Fibroblast of peridontal ligament (primary cell): Measurements from ENCODE around the gene BRCA2.

Experiments used
- DNase-seq: peaks from one replicate; pipeline ENCODE4 v3.0.0-alpha.2; 2010; ENCODE audit errors: extremely low read depth

BRCA2 gene, protein sequence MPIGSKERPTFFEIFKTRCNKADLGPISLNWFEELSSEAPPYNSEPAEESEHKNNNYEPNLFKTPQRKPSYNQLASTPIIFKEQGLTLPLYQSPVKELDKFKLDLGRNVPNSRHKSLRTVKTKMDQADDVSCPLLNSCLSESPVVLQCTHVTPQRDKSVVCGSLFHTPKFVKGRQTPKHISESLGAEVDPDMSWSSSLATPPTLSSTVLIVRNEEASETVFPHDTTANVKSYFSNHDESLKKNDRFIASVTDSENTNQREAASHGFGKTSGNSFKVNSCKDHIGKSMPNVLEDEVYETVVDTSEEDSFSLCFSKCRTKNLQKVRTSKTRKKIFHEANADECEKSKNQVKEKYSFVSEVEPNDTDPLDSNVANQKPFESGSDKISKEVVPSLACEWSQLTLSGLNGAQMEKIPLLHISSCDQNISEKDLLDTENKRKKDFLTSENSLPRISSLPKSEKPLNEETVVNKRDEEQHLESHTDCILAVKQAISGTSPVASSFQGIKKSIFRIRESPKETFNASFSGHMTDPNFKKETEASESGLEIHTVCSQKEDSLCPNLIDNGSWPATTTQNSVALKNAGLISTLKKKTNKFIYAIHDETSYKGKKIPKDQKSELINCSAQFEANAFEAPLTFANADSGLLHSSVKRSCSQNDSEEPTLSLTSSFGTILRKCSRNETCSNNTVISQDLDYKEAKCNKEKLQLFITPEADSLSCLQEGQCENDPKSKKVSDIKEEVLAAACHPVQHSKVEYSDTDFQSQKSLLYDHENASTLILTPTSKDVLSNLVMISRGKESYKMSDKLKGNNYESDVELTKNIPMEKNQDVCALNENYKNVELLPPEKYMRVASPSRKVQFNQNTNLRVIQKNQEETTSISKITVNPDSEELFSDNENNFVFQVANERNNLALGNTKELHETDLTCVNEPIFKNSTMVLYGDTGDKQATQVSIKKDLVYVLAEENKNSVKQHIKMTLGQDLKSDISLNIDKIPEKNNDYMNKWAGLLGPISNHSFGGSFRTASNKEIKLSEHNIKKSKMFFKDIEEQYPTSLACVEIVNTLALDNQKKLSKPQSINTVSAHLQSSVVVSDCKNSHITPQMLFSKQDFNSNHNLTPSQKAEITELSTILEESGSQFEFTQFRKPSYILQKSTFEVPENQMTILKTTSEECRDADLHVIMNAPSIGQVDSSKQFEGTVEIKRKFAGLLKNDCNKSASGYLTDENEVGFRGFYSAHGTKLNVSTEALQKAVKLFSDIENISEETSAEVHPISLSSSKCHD (N-terminal part only)

DNA sequence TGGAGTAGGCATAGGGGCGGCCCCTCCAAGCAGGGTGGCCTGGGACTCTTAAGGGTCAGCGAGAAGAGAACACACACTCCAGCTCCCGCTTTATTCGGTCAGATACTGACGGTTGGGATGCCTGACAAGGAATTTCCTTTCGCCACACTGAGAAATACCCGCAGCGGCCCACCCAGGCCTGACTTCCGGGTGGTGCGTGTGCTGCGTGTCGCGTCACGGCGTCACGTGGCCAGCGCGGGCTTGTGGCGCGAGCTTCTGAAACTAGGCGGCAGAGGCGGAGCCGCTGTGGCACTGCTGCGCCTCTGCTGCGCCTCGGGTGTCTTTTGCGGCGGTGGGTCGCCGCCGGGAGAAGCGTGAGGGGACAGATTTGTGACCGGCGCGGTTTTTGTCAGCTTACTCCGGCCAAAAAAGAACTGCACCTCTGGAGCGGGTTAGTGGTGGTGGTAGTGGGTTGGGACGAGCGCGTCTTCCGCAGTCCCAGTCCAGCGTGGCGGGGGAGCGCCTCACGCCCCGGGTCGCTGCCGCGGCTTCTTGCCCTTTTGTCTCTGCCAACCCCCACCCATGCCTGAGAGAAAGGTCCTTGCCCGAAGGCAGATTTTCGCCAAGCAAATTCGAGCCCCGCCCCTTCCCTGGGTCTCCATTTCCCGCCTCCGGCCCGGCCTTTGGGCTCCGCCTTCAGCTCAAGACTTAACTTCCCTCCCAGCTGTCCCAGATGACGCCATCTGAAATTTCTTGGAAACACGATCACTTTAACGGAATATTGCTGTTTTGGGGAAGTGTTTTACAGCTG, at the start of gene BRCA2, which contains the start of gene ZAR1L:
TSS of gene BRCA2 (plus strand) at position 271 of the 790 bp plus-strand sequence. CDS start 953 bp downstream, outside the sequence.
TSS of gene ZAR1L (minus strand) at position 126 of the 790 bp plus-strand sequence. CDS start 3,438 bp downstream, outside the sequence.
- peak; percentile 94 for DNase-seq

DNA sequence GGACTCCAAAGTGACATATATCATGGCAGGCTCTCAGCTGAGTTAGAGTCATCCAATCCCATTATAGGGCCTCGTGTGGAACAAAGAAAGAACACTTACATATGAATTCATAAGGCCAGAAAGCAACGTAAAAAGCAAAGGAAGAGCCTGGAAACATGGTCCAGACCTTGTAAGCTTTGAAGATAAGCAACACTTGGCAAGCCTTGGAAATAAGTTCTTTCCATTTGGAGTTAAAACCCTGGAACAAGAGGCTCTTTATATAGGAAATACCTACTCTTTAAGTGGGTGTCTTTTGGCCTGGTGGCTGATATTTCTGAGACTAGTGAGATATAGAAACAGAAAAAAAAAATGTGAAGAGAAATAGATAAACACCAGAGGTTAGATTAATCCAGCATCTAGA, 49.6 kb upstream of the BRCA2 start:
- DNase-seq = no peak

DNA sequence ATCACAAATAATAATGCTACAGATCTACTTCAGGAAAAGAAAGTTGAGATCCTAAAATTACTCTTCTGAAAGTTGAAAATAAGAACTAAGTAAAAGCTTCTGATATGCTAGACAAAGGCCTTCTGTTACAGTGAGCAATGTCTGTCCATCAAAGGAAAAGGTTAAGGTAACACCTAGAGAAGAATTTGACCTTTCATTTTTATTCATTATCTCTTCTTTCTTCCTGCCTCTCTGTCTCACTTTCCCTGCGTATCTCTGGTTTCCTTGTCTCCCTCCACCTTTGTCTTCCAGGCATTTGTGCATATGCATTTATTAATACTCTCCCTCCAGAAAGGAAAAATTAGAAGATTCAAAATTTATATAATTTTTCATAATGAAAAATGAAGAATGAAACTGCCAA, 49.2 kb upstream of the BRCA2 start:
- DNase-seq = no peak

DNA sequence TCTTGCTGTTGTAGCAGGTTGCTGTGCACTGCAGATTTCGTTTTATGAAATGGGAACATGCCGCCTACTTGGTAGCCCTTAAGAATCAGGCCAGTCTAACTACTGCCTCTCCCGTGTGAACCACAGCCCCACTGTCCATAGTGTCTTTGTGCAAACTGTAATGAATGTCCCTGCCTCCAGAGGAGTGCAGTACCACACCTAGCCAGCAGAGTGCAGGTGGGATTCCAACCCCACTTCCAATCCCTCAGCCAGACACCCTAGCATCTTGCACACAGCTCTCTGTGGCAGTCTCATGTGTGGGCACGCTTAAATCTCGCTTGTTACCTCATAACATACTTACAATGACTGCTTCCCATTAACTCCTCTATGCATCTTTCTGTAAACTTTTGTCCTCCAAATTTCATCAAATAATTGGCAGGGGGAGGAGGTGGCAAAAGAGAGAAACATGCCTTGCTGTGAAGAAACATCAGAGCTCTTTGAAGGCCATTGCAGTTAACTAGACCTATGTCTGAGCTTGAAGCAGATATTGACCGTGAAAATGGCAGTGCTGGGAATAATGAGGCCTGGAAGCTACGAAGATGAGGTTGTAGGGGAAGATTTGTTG, 47.4 kb upstream of the BRCA2 start:
- DNase-seq = no peak

DNA sequence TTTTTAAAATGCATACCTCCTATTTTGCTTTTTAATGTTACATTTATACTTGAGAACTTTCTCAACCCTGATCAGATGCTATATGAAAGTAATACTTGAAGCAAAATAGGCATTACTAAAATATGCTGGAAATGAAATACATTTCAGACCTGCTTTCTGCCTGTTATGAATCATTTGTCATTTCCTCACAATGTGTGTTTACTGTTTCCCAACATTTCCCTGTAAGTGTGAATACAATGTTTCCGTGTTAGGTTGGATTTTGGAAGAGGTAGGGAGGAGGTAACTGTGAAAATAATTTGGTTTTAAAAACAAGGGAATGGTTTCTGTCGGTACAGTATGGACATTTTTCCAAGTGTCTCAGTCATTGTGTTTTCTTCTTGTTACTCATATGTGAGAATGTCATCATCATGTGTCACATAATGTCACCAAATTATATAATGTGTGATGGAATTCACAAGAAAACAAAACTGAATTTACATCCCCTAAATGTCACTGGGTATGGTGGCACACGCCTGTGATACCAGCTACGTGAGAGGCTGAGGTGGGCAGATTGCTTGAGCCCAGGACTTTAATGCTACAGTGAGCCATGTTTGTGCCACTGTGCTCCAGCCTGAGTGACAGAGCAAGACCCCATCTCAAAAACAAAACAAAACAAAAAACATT, 43.2 kb upstream of the BRCA2 start:
- DNase-seq = no peak

DNA sequence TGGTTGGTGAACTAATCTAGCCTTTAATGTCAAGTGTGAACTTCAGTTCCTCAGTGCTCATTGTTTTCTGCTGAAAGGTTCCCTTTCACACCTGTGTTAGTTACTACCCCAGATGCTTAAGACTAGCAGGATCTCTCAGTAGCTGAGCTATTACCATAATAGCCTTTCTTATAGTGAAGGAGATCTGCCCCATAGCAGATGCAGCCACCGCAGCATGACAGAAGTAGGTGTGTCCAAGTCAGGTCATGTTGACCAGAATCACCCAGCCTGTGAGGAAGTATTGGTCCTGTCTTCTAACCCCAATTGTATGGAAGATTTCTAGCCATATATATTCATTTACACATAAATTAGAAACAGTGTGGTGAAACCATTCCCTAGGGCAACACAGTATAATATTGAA, 37.5 kb upstream of the BRCA2 start:
- no peak for DNase-seq

DNA sequence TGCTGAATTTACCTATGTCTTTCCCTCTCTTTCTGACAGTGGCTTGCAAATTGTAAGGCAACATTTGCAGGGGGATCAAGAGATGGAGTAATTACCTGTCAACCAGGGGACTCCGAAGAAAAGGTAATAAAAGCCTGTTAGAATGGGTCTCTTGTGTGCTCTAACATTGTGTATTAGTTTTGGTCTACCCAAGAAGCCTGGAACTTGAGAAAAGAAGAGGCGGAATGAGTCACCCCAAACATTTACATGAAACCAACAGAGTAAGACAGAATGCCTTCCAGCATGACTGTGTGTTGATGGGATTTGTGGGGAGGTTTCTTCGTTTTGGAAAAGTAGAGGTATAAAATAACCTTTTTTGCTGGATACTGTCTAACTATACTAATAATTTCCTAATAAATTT, 36.9 kb upstream of the BRCA2 start:
- DNase-seq = peak; percentile 74

DNA sequence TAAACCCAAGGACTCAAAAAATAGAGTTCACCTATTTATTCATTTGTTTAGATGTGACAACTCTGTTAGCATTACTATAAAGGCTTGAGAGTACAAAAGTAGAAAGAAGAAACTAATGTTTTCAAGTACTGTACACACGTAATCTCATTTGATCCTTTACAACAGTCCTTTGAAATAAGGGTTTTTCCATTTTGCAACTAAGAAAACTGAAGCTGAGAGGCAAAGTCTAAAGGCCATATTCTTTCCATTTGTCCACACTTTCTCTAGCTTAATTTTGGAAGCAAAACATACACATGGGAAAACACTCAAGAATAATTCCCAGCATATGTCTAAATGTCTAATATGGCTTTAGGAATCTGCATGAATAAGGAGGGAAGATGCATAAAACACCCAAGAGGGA, 34.2 kb upstream of the BRCA2 start:
- DNase-seq = no peak

DNA sequence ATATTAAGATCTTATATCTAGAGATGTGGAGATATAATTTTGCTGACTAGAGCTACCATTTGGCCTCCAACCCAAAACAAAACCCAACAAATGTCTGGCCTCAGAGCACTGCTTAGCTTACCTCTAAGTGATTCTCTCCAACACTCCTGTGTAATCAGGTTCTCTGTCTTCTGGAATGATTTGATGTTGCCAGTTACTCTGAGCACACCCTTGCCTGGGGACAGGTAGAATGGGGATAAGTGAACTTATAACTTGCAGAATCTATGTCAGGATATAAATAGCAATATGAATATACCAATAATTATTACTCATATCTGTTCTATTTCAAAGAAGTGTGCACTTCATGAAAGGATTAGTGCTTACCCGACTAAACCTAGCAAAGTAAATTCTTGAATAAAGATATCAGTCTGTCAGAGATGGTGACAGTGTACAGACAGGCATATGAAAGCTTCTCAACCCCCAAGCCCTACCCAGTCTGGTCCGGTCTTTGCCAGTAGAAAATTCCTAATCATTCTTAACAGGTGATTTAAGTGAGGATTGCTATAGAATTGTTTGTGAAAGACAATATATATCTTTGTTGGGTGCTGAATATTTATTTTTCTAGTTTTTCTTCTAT, 33.1 kb upstream of the BRCA2 start:
- no peak for DNase-seq

DNA sequence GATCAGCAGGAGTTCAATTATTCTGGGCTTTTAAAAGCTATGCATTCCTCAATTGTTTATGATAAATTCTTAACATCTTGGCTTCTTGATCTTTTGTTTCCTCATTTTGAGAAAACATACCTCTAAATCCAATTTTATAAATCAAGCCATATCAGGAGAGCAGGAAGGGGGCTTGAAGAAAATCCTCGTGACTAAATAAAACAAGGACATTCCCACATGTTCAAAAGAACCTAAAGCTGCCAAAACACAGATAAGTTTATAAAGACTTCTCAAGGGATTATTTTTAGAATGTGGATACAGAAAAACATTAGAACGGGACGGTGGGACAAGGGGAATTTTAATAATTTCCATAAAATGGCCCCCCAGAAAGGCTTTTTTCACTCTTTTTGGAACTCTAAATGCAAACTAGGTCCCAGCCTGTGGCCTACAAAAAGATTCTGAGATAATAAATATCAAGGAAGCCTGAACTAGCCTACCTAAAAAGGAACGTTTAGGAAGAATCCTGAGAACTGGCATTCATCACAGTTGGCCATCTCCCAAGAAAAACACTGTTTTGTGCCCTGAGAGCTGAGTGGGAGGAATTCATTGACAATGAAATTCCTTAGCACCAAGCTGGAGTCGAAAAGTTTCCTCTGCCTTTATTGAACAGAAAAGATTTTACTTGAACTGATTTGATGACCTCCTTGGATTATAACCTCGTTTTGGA, 30.2 kb upstream of the BRCA2 start:
- DNase-seq = peak; percentile 66

DNA sequence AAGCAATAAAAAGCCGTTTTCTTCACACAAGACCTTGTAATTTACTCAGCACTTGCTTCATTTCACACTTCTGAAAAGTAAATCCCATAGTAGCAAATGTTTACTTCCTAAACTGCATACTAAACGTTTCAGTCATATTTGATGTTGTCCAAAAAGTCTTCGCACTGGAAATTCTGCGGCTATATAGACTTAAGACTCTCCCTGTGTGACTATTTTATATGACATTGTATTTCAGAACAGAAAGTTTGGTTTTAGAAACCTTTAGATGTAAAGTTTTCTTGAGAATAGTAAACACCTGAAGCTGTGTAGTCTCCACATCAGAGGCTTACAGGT, 29.7 kb upstream of the BRCA2 start:
- DNase-seq = no peak

DNA sequence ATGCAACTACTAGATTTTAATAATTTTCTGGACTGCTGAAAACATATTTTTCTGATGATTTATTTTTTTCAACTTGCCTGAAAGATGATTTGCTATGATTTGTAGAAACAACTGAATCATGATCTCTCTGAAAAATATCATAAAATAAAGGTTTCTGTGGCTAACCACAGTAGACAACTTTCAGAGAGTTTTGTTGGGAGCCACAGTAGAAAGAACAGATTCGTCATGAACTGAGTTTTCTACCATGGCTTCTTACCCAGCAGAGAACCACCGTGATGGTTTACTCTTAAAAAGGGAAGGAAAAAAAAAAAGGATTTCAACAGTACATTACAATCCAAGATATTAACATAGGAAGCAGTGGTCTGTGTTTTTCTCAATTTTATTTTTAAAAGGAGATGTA, 18.1 kb upstream of the BRCA2 start:
- DNase-seq = no peak

DNA sequence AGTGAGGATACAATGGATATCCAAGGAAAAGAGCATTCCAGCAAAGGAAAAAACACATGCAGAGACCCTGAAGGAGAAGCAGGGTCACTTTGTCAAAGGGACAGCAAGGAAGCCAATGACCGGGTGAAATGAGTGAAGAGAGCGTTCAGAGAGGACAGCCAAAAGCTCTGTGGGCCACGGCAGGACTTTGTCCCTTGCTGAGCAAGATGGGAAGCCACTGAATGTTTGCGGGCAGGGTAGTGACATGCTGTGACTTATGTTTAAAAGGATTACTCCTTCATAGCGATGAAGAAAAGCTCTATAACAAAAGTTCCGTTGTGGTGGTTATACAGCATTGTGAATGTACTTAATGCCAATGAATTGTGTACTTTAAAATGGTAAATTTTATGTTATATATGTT, 16.6 kb upstream of the BRCA2 start:
- no peak for DNase-seq

DNA sequence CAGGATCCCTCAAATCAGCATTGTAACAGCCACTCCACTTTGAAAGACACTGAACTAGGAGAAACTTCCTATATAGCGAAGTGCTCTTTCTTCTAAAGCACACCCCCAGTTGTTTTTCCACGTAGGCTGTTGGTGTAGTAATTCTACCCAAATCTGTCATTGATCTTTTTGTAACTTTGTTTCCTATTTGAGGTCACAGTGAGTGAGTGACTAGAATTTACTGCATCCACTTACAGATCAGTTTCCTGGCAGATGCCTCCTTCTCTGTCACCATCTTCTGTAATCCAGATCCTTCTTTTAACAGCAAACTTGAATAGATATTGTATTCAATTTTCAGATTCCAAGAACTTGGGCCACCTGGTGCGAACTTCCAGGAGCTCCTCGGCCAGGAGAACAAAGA, 15.4 kb upstream of the BRCA2 start:
- no peak for DNase-seq

DNA sequence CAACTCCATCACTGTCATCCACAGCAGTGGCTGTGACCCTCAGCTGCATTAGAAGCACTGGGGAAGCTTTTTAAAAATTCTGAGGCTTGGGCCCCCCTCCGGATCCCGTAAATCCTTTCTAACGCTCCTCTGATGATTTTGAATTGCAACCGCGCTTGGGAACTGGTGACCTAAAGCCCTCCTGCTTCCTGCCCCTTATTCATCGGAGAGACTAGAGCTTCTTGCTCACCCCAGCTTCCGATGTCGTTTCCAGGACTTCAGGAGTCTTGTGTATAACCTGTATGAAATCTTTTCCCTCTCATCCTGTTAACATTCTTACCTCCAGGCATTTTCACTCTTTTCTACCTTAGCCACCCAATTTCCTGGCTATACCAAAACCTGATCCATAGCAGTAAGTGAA, 14.9 kb upstream of the BRCA2 start:
- DNase-seq = no peak

DNA sequence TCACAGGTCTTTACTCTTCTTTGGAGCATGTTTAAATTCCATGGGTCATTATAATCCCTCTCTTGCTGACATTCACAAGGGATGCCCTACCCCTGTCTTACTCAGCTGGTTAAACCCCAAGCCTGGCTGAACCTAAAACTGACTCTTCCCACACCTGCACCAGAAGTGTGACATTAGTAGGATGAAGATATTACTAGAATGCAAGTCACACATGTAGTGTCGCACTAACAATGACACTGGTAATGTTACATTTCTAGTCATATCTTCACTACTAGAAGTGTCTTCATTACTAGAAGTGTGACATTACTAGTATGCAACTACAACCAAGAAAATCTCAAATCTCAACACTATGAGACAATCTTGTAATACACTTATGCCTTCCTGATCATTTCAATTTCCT, 14.4 kb upstream of the BRCA2 start:
- DNase-seq = no peak

DNA sequence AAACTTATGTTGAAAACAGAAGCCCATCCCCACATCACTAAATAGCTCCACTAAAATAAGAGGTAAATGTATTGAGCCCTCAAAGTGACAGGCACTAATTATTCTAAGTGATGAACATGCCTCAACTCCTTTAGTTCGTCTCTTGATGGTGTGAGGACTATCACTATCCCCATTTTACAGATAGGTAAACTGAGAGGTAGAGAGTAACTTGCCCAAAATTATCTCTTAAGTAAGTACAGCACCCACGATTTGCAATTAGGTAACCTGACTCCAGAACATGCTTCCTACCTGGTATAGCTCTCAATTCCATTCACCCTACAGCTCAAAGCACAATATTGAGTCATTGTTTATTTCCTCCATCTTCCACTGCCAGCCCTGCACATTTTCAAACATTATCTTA, 12.8 kb upstream of the BRCA2 start:
- no peak for DNase-seq

DNA sequence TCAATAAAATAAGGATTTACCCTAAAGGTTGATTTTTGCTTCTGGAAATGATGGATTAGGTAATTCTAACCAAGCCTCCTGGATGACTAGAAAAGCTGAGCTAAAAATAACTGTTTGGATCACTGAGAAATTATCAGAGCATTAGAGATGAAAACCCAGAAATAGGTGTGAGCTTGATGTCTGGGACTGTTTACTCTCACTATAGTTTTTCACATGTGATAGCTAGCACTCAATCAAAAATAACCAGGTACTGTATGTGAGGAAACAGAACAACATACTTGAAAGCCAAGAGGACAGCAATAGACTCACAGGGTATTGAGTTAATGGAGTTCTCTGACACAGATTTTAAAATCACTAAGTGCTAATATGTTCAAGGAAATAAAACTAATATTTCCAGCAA, 9.7 kb upstream of the BRCA2 start:
- DNase-seq = no peak
